HG03520 (cell line): Measurements from ENCODE around the gene EEF1AKMT2.

Experiments
- ATAC-seq: cut with Tn5 transposase; IDR thresholded peaks from one replicate; pipeline ENCODE4 v1.9.1; 2021; ENCODE audit warnings: mild to moderate bottlenecking, moderate library complexity; ENCODE audit not compliant: unreplicated experiment

The EEF1AKMT2 gene

DNA sequence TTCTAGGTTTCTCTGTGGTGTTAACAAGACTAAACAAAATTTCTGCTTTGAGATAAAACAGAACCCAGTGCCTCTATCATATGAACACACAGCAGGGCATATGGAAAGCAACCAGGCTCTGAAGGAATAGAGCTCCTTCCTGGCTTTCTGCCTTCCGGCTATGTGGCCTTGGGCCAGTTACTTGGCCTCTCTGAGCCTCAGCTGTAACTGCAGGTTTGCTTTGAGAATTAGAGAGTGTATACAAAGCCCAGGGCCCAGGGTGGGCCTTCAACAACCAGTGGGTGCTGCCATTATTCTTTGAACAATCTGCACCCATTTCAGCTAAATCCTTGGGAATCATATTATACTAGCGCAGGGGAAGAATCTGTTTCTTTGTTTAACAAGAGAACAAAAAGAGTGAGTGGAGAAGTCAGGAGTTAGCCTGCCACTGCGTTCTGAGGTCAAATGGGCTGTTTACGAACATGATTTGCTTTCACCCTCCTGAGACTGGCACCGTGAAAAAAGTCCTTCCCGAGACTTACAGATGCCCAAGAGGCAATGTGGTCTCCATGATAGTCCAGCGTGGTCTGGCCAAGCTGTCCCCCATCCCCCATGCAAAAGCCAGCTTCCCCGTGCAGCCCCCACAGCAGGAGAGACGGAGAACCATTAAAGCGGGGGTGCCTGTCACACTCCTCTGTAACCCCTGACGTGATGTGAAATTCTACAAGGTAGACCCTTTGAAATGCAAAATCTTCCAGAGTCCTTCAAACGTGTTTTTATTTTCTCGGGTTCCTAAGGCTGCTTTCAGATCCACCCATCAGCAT is 52.4 kb downstream of the EEF1AKMT2 start:
- ATAC-seq = no peak

- ATAC-seq = no peak
Observed at GRCh38 chr10:124738441-124738840, 53.2 kb downstream of the EEF1AKMT2 start.

DNA sequence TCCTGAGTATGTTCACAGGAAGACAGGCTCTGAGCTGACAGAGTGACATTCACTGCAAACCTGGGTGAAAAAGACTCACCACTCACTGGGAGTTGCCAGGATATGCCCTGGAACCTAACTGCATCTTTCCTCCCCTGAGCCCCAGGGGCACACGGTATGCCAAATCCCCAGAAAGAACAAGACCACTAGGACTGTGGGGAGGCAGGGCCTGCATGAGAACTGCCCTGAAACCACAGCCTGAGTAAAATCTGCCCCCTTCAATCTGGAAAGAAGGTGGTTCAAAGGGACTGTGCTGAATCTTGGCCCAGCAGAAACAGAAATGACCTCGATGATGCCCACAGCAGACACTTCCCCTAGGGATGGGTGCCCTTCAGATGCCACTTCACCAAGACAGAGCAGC is 54.0 kb downstream of the EEF1AKMT2 start:
- no peak for ATAC-seq

DNA sequence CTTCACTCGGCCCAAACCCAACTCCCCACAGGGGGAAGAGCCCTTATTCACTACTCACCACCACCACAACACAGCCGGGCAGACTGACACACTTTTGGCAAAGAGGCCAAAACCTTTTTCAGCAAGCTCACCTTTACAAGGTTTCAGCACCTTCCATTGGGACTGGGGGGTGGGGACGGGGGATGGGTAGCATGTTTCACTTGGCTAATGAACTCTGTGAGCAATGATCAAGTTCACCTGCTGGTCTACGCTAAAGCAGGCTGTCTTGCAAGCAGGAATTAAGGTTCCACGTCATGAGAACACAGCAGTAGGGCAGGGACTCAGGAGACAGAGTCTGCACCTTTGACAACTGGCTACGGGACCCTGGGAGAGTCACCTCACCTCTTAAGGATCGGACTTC is 54.5 kb downstream of the EEF1AKMT2 start:
- no peak for ATAC-seq

- no peak for ATAC-seq
Observed at GRCh38 chr10:124736491-124737136, 55.1 kb downstream of the EEF1AKMT2 start.

- no peak for ATAC-seq
Observed at GRCh38 chr10:124735491-124736286, 56.0 kb downstream of the EEF1AKMT2 start.

DNA sequence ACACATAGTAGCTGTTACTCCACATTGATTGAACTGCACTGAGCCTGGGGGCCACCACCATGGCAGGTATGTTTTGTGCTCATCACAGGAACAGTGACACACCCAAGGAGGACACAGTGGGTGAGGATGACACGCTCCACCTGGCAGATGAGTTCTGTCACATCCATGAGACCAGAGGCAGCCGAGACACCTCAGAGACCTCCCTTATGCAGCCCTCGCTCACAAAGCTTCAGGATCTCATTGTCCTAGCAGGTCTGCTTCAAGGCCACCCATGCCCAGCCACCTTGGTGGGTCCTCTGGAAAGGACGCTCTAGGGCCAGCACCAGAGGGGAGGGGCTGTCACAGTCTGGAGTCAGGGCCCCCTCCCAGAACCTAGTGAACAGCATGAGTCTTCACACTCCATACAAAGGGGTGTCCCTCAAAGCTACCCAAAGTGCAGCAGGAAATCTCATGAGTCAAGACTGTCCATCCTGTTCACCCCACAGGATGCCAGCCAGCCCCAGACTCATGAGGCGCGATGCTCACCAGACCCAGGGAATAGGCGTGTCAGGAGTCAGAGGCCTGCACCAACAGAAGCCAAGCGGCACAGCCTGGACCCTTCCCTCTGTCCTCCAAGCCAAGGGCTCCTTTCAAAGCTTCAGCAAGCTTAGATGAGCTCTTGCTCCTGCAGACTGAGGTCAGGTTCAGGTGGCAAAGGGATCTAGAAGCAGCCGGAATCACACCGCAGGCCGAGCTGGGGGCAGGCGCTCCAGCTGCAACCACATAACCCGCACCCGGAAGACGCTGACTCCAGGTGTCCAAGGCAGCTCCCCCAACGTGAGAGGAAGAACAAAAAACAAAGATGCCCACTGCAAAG is 57.1 kb downstream of the EEF1AKMT2 start:
- no peak for ATAC-seq

DNA sequence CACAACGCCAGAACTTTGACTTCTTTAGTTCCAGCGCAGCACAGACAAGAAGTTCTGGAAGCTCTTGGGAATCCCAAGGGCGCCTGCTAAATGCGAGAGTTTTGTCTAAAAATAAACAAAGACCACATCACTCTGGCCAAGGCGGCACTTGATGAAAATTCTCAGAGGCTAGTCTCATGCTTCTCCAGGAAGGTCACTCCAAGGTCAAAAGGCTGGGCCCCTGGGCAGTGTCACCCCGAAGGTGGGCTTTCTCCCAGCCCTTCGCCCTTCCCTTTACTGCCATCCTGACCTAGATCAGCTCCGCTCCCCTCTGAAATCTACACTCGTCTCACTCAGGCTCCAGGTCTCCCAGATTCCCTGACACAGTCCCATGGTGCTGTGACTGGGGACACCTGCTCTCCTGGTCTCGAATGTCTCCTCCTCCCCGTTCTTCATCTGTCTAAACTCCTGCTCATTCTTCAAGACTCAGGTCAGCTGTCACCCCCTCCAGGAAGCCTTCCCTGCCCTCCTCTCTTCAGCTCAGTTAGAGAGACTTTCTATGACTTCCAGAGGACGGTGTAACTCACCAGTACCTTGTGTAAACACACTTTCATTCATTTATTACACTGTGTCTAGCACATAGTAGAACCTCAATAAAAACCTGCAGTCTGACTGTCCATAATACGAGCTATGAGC is 58.0 kb downstream of the EEF1AKMT2 start:
- ATAC-seq = no peak

DNA sequence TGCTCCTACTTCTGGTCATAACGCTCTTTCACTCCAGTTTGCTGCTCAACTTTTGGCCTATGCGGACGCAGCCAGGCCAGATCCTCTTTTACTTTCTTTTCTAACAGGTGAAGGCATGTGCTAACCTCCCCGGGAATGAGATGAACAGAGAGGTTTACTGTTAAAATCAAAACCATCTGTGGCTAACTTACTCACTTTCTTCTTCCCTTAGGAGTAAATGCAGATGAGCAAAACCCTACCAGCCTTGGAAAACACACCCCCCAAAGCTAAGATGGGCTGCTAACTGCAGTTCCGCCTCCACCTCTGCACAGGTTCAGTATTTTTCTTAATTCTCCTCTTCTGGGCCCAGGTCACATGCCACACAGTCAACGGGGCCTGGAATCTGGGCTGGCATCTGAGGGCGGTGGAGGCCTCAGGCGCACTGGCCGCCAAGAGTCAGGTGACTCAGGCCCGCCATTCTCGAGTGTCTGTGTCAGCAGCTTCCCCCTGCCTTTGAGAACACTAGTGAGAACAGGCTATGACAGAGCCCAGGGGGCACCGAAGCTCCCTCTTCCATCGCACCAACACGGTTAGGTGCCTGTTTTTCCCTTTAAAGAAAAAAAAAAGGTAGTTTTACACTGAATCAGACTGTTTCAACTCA is 58.6 kb downstream of the EEF1AKMT2 start:
- peak; percentile 55 for ATAC-seq

GRCh38 chr10:124731551-124731950 is 60.1 kb downstream of the EEF1AKMT2 start:
- ATAC-seq = no peak

DNA sequence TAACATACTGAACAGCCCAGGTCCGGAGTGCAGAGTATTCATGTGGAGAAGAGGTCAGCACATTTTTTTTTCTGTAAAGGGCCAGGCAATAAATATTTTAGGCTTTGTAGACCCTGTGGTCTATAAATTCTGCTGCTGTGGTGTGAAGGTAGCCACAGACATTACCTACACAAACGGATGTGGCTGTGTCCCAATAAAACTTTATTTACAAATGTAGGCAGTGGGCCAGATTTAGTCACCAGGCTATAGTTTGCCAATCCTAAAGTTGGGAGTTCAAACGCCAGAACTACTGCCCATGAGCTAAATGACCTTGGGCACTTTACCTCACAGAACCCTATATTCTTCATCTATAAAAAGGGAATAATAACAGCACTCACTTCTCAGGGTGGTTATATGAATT is 60.9 kb downstream of the EEF1AKMT2 start:
- no peak for ATAC-seq

GRCh38 chr10:124728830-124729661 is 62.6 kb downstream of the EEF1AKMT2 start:
- no peak for ATAC-seq

GRCh38 chr10:124728071-124728829 is 63.4 kb downstream of the EEF1AKMT2 start:
- no peak for ATAC-seq

- no peak for ATAC-seq
Observed at GRCh38 chr10:124727361-124727960, 64.2 kb downstream of the EEF1AKMT2 start.

DNA sequence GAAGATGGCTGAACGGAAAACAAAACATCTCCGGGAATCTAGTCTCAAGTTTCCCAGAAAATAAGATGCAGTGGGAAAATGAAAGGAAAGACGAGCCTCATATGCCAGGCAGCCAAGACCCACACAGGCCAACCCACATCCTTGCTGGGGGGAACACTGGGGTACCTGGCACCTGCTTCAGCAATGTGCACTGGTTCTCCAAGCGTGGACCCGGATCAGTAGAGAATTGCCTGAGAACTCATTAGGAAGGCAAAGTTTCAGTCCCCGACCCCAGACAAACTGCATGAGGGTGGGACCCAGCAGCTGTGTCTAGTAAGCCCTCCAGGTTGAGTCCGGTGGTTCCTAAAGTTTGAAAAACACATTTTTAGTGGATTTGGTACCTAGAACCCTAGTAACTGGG is 65.9 kb downstream of the EEF1AKMT2 start:
- ATAC-seq = no peak

GRCh38 chr10:124725171-124725631 is 66.5 kb downstream of the EEF1AKMT2 start:
- no peak for ATAC-seq

GRCh38 chr10:124724279-124725027 is 67.2 kb downstream of the EEF1AKMT2 start:
- ATAC-seq = no peak
